ENCODE measurements around the gene ARHGEF4. TPM values are rescaled to one million over a fixed set of nuclear protein-coding genes. Genes with fewer than 3 reads are reported as not detected.

ARHGEF4 gene
- total RNA-seq, 4 donors from 2014 or later = 23.7 to 51.5 (median 37.1) TPM

DNA sequence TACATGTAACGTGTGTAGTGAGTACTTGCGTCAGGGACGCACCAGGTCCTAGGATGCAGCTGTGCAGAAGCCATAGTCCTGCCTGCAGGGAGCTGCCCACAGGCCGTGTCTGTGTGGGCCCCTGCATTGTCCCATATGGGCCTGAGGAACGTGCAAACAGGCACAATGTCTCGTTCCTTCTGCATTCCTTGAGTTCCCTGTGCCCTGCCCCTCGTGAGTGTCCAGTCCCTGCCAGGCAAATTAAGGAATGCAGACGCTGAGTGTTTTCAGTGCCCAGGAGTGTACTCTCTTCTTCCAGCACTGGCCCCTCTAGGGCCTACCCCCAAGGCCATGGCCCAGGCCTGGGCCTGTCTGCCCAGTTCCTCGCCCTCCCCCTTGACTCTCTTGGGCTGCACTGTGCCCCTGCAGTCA is 194.7 kb downstream of the ARHGEF4 start:
- H3K36me3 ChIP-seq = no peaks in the 10 kb centered on the region
- TF ChIP-seq POLR2A (IDR thresholded peaks at IDR 0.05; ENCODE audit: low read depth) (no peak), EP300 (IDR thresholded peaks at IDR 0.05) (no peak), POLR2AphosphoS5 (IDR thresholded peaks at IDR 0.05) (no peak)
- TF ChIP-seq, protein P1, sequence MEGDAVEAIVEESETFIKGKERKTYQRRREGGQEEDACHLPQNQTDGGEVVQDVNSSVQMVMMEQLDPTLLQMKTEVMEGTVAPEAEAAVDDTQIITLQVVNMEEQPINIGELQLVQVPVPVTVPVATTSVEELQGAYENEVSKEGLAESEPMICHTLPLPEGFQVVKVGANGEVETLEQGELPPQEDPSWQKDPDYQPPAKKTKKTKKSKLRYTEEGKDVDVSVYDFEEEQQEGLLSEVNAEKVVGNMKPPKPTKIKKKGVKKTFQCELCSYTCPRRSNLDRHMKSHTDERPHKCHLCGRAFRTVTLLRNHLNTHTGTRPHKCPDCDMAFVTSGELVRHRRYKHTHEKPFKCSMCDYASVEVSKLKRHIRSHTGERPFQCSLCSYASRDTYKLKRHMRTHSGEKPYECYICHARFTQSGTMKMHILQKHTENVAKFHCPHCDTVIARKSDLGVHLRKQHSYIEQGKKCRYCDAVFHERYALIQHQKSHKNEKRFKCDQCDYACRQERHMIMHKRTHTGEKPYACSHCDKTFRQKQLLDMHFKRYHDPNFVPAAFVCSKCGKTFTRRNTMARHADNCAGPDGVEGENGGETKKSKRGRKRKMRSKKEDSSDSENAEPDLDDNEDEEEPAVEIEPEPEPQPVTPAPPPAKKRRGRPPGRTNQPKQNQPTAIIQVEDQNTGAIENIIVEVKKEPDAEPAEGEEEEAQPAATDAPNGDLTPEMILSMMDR (IDR thresholded peaks at IDR 0.05) = no peak
- intact Hi-C loops (cut with DNase I) = no loop called here
- peaks cover 5 to 27% (median 22%) of the 10 kb centered on the region in 4 donors for H3K4me1 ChIP-seq
- no peak overlapping the region for H3K4me3 ChIP-seq
- no peak for DNase-seq (ENCODE audit: extremely low spot score)
- H3K27me3 ChIP-seq = peaks cover 0 to 13% (median 0%) of the 10 kb centered on the region in 4 donors
- 88% methylated on average over 9 of the region's 9 CpGs for WGBS
- peaks cover 0 to 8% (median 3%) of the 10 kb centered on the region in 4 donors for H3K9me3 ChIP-seq
- H3K27ac ChIP-seq (replicated peaks in 1 of 4) = no peak overlapping the region

DNA sequence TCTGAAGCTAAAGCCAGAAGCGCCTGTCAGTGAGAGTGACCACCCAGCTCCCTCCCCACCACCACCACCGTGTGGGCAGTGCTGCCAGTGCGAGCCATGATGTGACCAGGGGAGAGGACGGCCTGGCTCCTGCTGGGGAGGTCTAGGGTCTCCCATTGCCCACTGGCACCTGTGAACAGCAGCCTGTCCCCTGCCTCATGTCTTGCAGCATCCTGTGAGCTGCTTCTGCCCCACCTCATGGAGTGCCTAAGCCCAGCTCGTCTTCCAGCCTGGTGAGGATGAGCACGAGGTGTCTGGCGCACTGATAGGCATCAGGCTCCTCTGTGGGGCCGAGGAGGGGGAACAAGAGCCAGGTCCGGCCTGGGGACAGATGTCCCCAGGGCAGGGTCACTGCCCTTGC is 195.2 kb downstream of the ARHGEF4 start:
- 74% methylated on average over 4 of the region's 9 CpGs for WGBS
- H3K9me3 ChIP-seq = peaks cover 0 to 8% (median 3%) of the 10 kb centered on the region in 4 donors
- H3K27me3 ChIP-seq = peaks cover 0 to 13% (median 0%) of the 10 kb centered on the region in 4 donors
- peaks cover 5 to 28% (median 23%) of the 10 kb centered on the region in 4 donors for H3K4me1 ChIP-seq
- no peak for DNase-seq (ENCODE audit: extremely low spot score)
- H3K27ac ChIP-seq (replicated peaks in 1 of 4) = no peak overlapping the region
- no peak overlapping the region for H3K4me3 ChIP-seq
- no peak for TF ChIP-seq EP300 (IDR thresholded peaks at IDR 0.05)
- TF ChIP-seq, protein P1 (IDR thresholded peaks at IDR 0.05) = no peak
- no peak for TF ChIP-seq POLR2A (IDR thresholded peaks at IDR 0.05; ENCODE audit: low read depth)
- TF ChIP-seq POLR2AphosphoS5 (IDR thresholded peaks at IDR 0.05) = no peak
- intact Hi-C loops (cut with DNase I) = no loop called here
- no peaks in the 10 kb centered on the region for H3K36me3 ChIP-seq

DNA sequence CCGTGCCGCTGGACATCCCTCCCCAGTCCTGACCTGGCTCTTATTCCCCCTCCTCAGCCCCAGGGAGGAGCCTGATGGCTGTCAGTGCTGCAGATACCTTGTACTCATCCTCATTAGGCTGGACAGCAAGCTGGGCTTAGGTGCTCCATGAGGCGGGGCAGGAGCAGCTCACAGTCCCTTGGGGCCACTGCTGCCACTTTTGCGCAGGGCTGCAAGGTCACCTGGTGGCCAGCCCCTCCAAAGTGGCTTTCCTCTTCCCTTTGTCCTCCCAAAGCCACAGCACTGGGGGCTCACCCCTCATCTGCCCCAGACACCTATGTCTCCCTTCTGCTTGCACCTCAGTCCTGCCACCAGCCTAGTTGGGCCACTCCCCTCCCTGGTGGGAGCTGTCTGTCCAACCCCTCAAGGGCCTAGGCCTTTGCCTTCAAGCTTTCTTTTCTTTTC is 195.7 kb downstream of the ARHGEF4 start:
- H3K9me3 ChIP-seq = peaks cover 0 to 7% (median 3%) of the 10 kb centered on the region in 4 donors
- DNase-seq (ENCODE audit: extremely low spot score) = no peak
- TF ChIP-seq, protein P1 (IDR thresholded peaks at IDR 0.05) = no peak
- no peak for TF ChIP-seq EP300 (IDR thresholded peaks at IDR 0.05)
- no peak for TF ChIP-seq POLR2AphosphoS5 (IDR thresholded peaks at IDR 0.05)
- TF ChIP-seq POLR2A (IDR thresholded peaks at IDR 0.05; ENCODE audit: low read depth) = no peak
- no peaks in the 10 kb centered on the region for H3K36me3 ChIP-seq
- H3K27ac ChIP-seq (replicated peaks in 1 of 4) = no peak overlapping the region
- no peak overlapping the region for H3K4me3 ChIP-seq
- intact Hi-C loops (cut with DNase I) = no loop called here
- H3K4me1 ChIP-seq = peaks cover 5 to 28% (median 23%) of the 10 kb centered on the region in 4 donors
- H3K27me3 ChIP-seq = peaks cover 0 to 13% (median 0%) of the 10 kb centered on the region in 4 donors
- 83% methylated on average over 4 of the region's 4 CpGs for WGBS

DNA sequence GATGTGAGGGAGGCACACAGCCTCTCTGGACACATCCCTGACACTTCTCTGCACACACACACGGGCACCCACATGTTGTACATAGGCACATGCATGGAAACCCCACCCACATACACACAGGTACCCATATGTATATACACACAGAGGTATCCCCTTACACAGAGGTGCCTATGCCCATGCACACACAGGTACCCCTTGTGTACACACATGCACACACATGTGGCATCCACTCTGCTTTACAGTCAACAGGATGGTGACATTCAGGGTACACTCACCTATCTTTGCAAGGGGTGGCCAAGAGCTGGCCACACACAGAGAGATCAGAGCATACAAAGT is 197.0 kb downstream of the ARHGEF4 start:
- no peak for DNase-seq (ENCODE audit: extremely low spot score)
- Histone ChIP-seq H3K36me3 (no peaks in the 10 kb centered on the region), H3K4me3 (no peak overlapping the region), H3K9me3 (no peaks in the 10 kb centered on the region), H3K4me1 (peaks cover 5 to 28% (median 23%) of the 10 kb centered on the region in 4 donors), H3K27ac (replicated peaks in 1 of 4) (no peak overlapping the region), H3K27me3 (peaks cover 0 to 7% (median 0%) of the 10 kb centered on the region in 4 donors)
- TF ChIP-seq POLR2AphosphoS5 (IDR thresholded peaks at IDR 0.05) (no peak), POLR2A (IDR thresholded peaks at IDR 0.05; ENCODE audit: low read depth) (no peak), EP300 (IDR thresholded peaks at IDR 0.05) (no peak)
- WGBS = 100% methylated on average over 1 of the region's 1 CpG
- intact Hi-C loops (cut with DNase I) = no loop called here

DNA sequence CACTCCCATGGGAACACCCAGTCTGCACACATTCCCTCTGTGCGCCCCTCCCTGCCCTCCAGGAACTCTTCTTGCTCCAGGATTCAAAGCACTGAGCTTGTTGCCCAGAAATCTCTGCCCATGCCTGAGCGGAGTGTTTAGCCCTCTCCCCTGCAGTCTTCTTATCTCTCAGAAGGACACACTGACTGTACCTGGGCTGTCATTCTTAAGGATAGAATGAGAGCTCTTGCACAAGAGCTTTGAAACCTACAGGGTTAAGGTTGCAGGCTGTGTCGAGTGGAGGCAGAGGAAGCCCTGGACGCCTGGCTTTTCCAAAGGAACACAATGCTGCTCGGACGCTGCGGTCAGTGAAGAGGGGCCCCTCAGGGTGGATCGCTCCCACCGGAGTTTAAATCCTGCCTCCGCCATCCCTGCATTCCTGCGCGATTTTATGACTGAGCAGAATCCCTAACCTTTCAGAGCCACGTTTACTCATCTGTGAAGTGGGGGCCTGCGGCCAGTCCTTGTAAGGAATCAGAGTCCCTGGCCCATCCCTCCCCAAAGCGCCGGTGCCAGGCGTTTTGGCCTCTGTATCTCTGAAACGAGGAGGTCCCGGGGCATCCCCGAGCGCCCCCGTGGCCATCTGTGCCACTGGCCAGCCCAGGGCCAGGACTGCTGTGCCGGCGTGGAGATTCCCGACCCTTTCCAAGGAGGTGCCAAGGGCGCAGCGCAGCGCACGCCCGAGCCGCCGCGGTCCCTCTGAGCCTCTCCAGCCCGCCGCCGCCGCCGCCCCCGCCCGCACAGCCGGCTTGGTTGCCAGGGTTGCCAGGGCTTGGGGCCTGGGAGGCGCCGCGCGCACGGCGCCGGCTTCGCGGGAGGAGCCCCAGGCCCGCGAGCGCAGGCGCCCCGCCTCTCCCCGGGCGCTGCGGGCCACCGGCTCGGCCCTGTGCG is 197.7 kb downstream of the ARHGEF4 start:
- no peak for DNase-seq (ENCODE audit: extremely low spot score)
- peaks cover 0 to 7% (median 0%) of the 10 kb centered on the region in 4 donors for H3K27me3 ChIP-seq
- 6% methylated on average over 14 of the region's 61 CpGs for WGBS
- H3K27ac ChIP-seq (replicated peaks in 1 of 4) = peak overlapping the region in 1 of 4 donors; percentile 49
- TF ChIP-seq EP300 (IDR thresholded peaks at IDR 0.05) = no peak
- TF ChIP-seq POLR2A (IDR thresholded peaks at IDR 0.05; ENCODE audit: low read depth) = no peak
- TF ChIP-seq POLR2AphosphoS5 (IDR thresholded peaks at IDR 0.05) = no peak
- TF ChIP-seq, protein P1 (IDR thresholded peaks at IDR 0.05) = no peak
- H3K9me3 ChIP-seq = no peaks in the 10 kb centered on the region
- intact Hi-C loops (cut with DNase I) = no loop called here
- H3K4me3 ChIP-seq = peak overlapping the region; percentile 58 to 68 (median 59)
- H3K4me1 ChIP-seq = peaks cover 5 to 28% (median 23%) of the 10 kb centered on the region in 4 donors
- H3K36me3 ChIP-seq = no peaks in the 10 kb centered on the region
